Colon (tissue), 2 donors: ENCODE measurements around the gene METTL26.

Experiments used
- FAIRE-seq: peaks from 2 replicates; lab custom pipeline; 2012; peaks lifted over from hg19 to GRCh38; lab: Jason Lieb, UNC
- donor health status: control.
- donor health status: control.

The METTL26 gene

GRCh38 chr16:674968-675883 is 39.1 kb upstream of the METTL26 start, which contains the start of gene RHBDL1:
RHBDL1 (plus strand) TSS chr16:675671; CDS start chr16:675791, 120 bp downstream.
- FAIRE-seq, result no peak

- no peak for FAIRE-seq
These were observed 38.2 kb upstream of the METTL26 start for GRCh38 chr16:674214-674881.

GRCh38 chr16:673399-673991 is 37.4 kb upstream of the METTL26 start:
- FAIRE-seq, result no peak

GRCh38 chr16:672851-673250 is 36.7 kb upstream of the METTL26 start:
- no peak for FAIRE-seq

GRCh38 chr16:672371-672770 is 36.3 kb upstream of the METTL26 start:
- FAIRE-seq, result no peak

- FAIRE-seq, result no peak
These were observed 35.4 kb upstream of the METTL26 start for GRCh38 chr16:671353-672131.

GRCh38 chr16:670485-671352 is 34.6 kb upstream of the METTL26 start:
- FAIRE-seq, result no peak

- no peak for FAIRE-seq
These were observed 33.6 kb upstream of the METTL26 start for GRCh38 chr16:669666-670065.

- FAIRE-seq, result no peak
These were observed 32.5 kb upstream of the METTL26 start for GRCh38 chr16:668519-669171.

- no peak for FAIRE-seq
These were observed 31.8 kb upstream of the METTL26 start, which contains the start of gene RHOT2 for GRCh38 chr16:667780-668518. RHOT2 (plus strand) TSS chr16:668132; CDS start chr16:668200, 68 bp downstream.

- FAIRE-seq, result no peak
These were observed 31.1 kb upstream of the METTL26 start for GRCh38 chr16:667113-667779.

- no peak for FAIRE-seq
These were observed 30.5 kb upstream of the METTL26 start for GRCh38 chr16:666572-666971.

- FAIRE-seq, result no peak
These were observed 26.5 kb upstream of the METTL26 start for GRCh38 chr16:662597-662996.

GRCh38 chr16:662095-662494 is 26.0 kb upstream of the METTL26 start:
- no peak for FAIRE-seq

GRCh38 chr16:661184-661821 is 25.2 kb upstream of the METTL26 start:
- FAIRE-seq, result no peak

- no peak for FAIRE-seq
These were observed 24.5 kb upstream of the METTL26 start for GRCh38 chr16:660459-661183.

GRCh38 chr16:660132-660458 is 24.0 kb upstream of the METTL26 start:
- no peak for FAIRE-seq

- no peak for FAIRE-seq
These were observed 23.5 kb upstream of the METTL26 start for GRCh38 chr16:659618-660017.
